GM23248 (cell line): ENCODE results near the gene BCR. TPM values are rescaled to one million over a fixed set of nuclear protein-coding genes. Genes with fewer than 3 reads are reported as not detected.

Experiments
- DNase-seq: peaks from one replicate; pipeline ENCODE4 v3.0.0-alpha.2; 2015
- H2AFZ ChIP-seq: fragments of 200-600 bp; sonication (generic); 2 replicates; pipeline ENCODE4 v1.6.1; 2016; ENCODE audit warnings: antibody characterized with exemption
- H3F3A ChIP-seq: fragments of 200-600 bp; sonication (generic); 2 replicates; pipeline ENCODE4 v1.6.1; 2016; ENCODE audit warnings: mild to moderate bottlenecking, antibody characterized with exemption, mixed run types; ENCODE audit not compliant: insufficient read depth
- H3K27ac ChIP-seq: fragments of 200-600 bp; sonication (generic); 2 replicates; pipeline ENCODE4 v1.5.1; 2016; ENCODE audit warnings: mild to moderate bottlenecking
- H3K27me3 ChIP-seq: fragments of 200-600 bp; sonication (generic); replicated peaks from 2 replicates; pipeline ENCODE4 v1.6.1; 2016; ENCODE audit warnings: mild to moderate bottlenecking; ENCODE audit not compliant: insufficient read depth
- H3K36me3 ChIP-seq: fragments of 200-600 bp; sonication (generic); 2 replicates; pipeline ENCODE4 v1.6.1; 2016; ENCODE audit warnings: low read depth, mild to moderate bottlenecking
- H3K4me1 ChIP-seq: fragments of 200-600 bp; sonication (generic); 2 replicates; pipeline ENCODE4 v1.6.1; 2016; ENCODE audit warnings: mild to moderate bottlenecking; ENCODE audit not compliant: insufficient read depth
- H3K4me2 ChIP-seq: fragments of 200-600 bp; sonication (generic); one replicate; pipeline ENCODE4 v1.6.1; 2016; ENCODE audit warnings: mild to moderate bottlenecking; ENCODE audit not compliant: unreplicated experiment
- H3K4me3 ChIP-seq: fragments of 200-600 bp; sonication (generic); 2 replicates; pipeline ENCODE4 v1.5.1; 2016; ENCODE audit warnings: mild to moderate bottlenecking
- H3K79me2 ChIP-seq: fragments of 200-600 bp; sonication (generic); 2 replicates; pipeline ENCODE4 v1.6.1; 2016; ENCODE audit warnings: mild to moderate bottlenecking; ENCODE audit not compliant: insufficient read depth
- H3K9ac ChIP-seq: fragments of 200-600 bp; sonication (generic); 2 replicates; pipeline ENCODE4 v1.6.1; 2016; ENCODE audit warnings: mild to moderate bottlenecking
- H3K9me2 ChIP-seq: fragments of 200-600 bp; sonication (generic); 2 replicates; pipeline ENCODE4 v1.6.1; 2016; ENCODE audit warnings: mixed run types, mild to moderate bottlenecking, moderate library complexity; ENCODE audit not compliant: insufficient read depth
- H3K9me3 ChIP-seq: fragments of 200-600 bp; sonication (generic); one replicate; pipeline ENCODE4 v1.6.1; 2017; ENCODE audit warnings: low read depth
- H4K20me1 ChIP-seq: fragments of 200-600 bp; sonication (generic); 2 replicates; pipeline ENCODE4 v1.6.0; 2016; ENCODE audit not compliant: insufficient read depth
- EZH2 ChIP-seq: fragments of 200-600 bp; sonication (generic); IDR thresholded peaks from 2 replicates; pipeline ENCODE4 v1.6.1; 2018; ENCODE audit warnings: antibody characterized with exemption, mild to moderate bottlenecking; ENCODE audit not compliant: insufficient read depth, poor library complexity, severe bottlenecking
- EZH2phosphoT487 ChIP-seq: fragments of 200-600 bp; sonication (generic); IDR thresholded peaks from 2 replicates; pipeline ENCODE4 v1.6.1; 2018; ENCODE audit warnings: antibody characterized with exemption, moderate library complexity, mild to moderate bottlenecking, low read depth; ENCODE audit not compliant: insufficient read depth
- WGBS, 2 experiments: methylation state at CpG; one replicate each; pipeline ENCODE4 v1.1.6; 2015 to 2017; ENCODE audit warnings: low lambda C conversion rate in 2 of 2, low coverage in 1 of 2; ENCODE audit errors: missing lambda C conversion rate in 2 of 2; 5-methylcytosine and 5-hydroxymethylcytosine counted together
- in situ Hi-C: fragments of 300-500 bp; cut with MboI; formaldehyde crosslinking; loops from 2 replicates; pipeline ENCODE4 v1.15.0; 2020
- polyA plus RNA-seq: library from polyadenylated mRNA; unstranded; fragments of >200 nt; fragmentation: Nextera tagmentation; extraction: Ambion mirVana; gene quantifications from 2 replicates; pipeline ENCODE4 v1.2.1, GENCODE V29; 2016
- total RNA-seq: library from RNA; depleted of rRNA; stranded (reverse); fragments of >200 nt; shearing (Covaris generic); gene quantifications from 2 replicates; pipeline ENCODE4 v1.2.3, GENCODE V29; 2014

The BCR gene
- total and polyA plus RNA-seq, 2 experiments from 2014 or later: 4.7 to 30.0 TPM

GRCh38 chr22:23220485-23221350 is 40.4 kb downstream of the BCR start:
- Histone ChIP-seq H3F3A (peaks cover 31% of the 10 kb centered on the region), H3K36me3 (no peaks in the 10 kb centered on the region), H3K27me3 (no peaks in the 10 kb centered on the region), H3K4me1 (peaks cover 47% of the 10 kb centered on the region), H3K27ac (peak overlapping the region; percentile 96), H3K4me3 (0 out of 2 replicates have a peak overlapping the region, but pooled peaks have one; percentile 19), H3K9me2 (no peaks in the 10 kb centered on the region), H3K4me2 (peak overlapping the region; percentile 49), H3K9me3 (no peaks in the 10 kb centered on the region), H3K79me2 (peaks cover 88% of the 10 kb centered on the region), H3K9ac (peak overlapping the region; percentile 75), H2AFZ (no peak overlapping the region), H4K20me1 (no peaks in the 10 kb centered on the region)
- in situ Hi-C loops: no loop called here
- WGBS, 2 experiments: 33 to 36% methylated on average over 11 of the region's 11 CpGs
- DNase-seq: peak; percentile 88
- TF ChIP-seq EZH2 (no peak), EZH2phosphoT487 (no peak)

GRCh38 chr22:23221351-23221804 is 41.1 kb downstream of the BCR start:
- H3K4me1 ChIP-seq: peaks cover 47% of the 10 kb centered on the region
- no peaks in the 10 kb centered on the region for H3K27me3 ChIP-seq
- in situ Hi-C loops: no loop called here
- H2AFZ ChIP-seq: no peak overlapping the region
- peaks cover 81% of the 10 kb centered on the region for H3K79me2 ChIP-seq
- no peaks in the 10 kb centered on the region for H3K36me3 ChIP-seq
- H3K4me3 ChIP-seq: no peak overlapping the region
- H3K27ac ChIP-seq: peak overlapping the region; percentile 96
- H3F3A ChIP-seq: peaks cover 29% of the 10 kb centered on the region
- TF ChIP-seq EZH2phosphoT487 (no peak), EZH2 (no peak)
- 97% methylated on average over 3 of the region's 3 CpGs for WGBS, 2 experiments
- peak overlapping the region; percentile 75 for H3K9ac ChIP-seq
- no peak for DNase-seq
- no peaks in the 10 kb centered on the region for H3K9me2 ChIP-seq
- H3K4me2 ChIP-seq: peak overlapping the region; percentile 13
- H4K20me1 ChIP-seq: no peaks in the 10 kb centered on the region
- no peaks in the 10 kb centered on the region for H3K9me3 ChIP-seq

GRCh38 chr22:23222033-23222792 is 41.9 kb downstream of the BCR start:
- no peak overlapping the region for H3K4me2 ChIP-seq
- TF ChIP-seq EZH2phosphoT487: no peak
- TF ChIP-seq EZH2: no peak
- H3K4me1 ChIP-seq: peaks cover 50% of the 10 kb centered on the region

GRCh38 chr22:23222793-23223568 is 42.7 kb downstream of the BCR start:
- H3K79me2 ChIP-seq: peaks cover 76% of the 10 kb centered on the region
- no peak for DNase-seq
- in situ Hi-C loops: no loop called here
- peaks cover 56% of the 10 kb centered on the region for H3K4me1 ChIP-seq
- H3K9ac ChIP-seq: no peak overlapping the region
- no peaks in the 10 kb centered on the region for H4K20me1 ChIP-seq
- H3F3A ChIP-seq: peaks cover 42% of the 10 kb centered on the region
- no peaks in the 10 kb centered on the region for H3K27me3 ChIP-seq
- no peak overlapping the region for H3K4me3 ChIP-seq
- 92 to 97% methylated on average over 4 of the region's 4 CpGs for WGBS, 2 experiments
- H3K4me2 ChIP-seq: no peak overlapping the region
- TF ChIP-seq EZH2phosphoT487 (no peak), EZH2 (no peak)
- no peak overlapping the region for H3K27ac ChIP-seq
- no peaks in the 10 kb centered on the region for H3K36me3 ChIP-seq
- no peaks in the 10 kb centered on the region for H3K9me3 ChIP-seq
- no peak overlapping the region for H2AFZ ChIP-seq
- no peaks in the 10 kb centered on the region for H3K9me2 ChIP-seq

More at GRCh38 chr22:23222033-23222792, 41.9 kb downstream of the BCR start:
- H3K27ac ChIP-seq: no peak overlapping the region
- peaks cover 76% of the 10 kb centered on the region for H3K79me2 ChIP-seq
- 90 to 94% methylated on average over 11 of the region's 11 CpGs for WGBS, 2 experiments
- H3K9me3 ChIP-seq: no peaks in the 10 kb centered on the region
- in situ Hi-C loops: no loop called here
- H3K36me3 ChIP-seq: no peaks in the 10 kb centered on the region
- no peaks in the 10 kb centered on the region for H3K27me3 ChIP-seq
- H2AFZ ChIP-seq: no peak overlapping the region
- no peak overlapping the region for H3K9ac ChIP-seq
- no peak overlapping the region for H3K4me3 ChIP-seq
- no peaks in the 10 kb centered on the region for H4K20me1 ChIP-seq
- DNase-seq: no peak
- no peaks in the 10 kb centered on the region for H3K9me2 ChIP-seq
- H3F3A ChIP-seq: peaks cover 34% of the 10 kb centered on the region
